Measurements from ENCODE around the gene LPGAT1.

LPGAT1 gene

DNA sequence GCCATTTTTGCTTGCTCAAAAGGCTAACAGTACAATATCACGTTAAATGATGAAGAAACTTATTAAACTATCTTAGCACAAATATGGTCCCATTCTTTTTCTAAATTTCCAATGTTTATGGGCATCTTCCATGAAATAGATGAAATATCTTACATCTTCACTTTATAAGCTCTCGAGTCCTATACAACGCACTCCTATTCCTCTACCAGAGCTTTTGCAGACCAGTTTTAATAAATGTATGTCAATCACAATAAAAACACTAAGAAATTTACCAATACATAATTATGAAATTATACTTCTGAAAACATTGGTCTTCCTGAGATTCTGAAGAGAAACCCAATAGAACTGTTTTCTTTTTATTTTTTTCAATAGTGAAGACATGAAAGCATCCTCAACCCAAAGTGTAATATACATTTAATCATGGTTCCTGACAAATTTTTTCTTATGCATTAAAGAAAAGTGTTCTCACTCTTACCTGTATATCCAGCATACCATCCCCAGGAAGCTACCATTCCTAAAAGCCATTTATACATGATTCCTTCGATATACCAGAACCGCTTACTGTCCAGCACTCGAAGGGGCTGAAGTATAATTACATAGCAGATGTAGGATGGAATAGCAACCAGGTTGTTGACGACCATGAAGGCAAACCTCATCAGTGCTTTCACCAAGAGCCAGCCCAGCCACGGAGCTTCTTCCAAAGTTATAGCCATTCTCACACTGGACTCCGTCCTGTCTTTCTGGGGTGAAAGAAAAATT is 1.8 kb downstream of the LPGAT1 start:
- DNase-seq (ENCODE audit: low read depth): peak; percentile 20

DNA sequence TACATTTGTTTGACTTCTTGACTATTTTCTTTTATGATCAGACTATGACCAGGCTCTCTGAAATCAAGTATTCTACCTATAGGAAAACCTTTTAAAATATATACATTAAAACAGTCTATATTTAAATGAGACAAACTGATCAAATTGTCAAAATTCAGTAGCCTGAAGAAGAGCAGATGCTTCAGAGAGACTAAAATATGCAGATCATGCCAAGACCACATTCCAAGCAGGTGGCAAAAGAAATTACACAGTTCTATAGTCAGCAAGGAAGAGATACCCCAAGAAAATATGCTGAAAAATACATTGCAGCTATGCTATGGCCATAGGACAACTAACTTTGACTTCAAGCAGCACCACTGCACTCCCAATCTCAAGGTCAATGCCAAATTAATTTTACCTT is 3.5 kb downstream of the LPGAT1 start:
- no peak for DNase-seq (ENCODE audit: low read depth)

DNA sequence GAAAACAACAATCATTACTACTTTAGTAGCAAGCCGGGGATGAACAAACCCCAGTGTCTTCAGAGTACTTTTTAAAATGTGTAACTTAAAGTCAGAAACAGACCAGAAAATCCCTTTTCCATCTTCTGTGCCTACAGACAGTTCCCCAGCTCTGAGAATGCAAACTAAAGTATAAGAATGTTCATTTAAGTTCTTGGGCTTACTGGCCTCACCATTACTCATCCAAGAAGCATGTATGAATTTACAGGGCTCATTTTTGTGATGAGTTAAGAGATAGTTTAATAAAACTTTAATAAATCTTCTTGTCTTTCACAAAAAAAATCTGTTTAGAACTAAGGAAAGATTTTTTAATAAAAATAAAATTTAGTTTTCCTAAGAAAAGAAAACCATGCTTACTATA is 4.6 kb downstream of the LPGAT1 start:
- peak; percentile 87 for DNase-seq (ENCODE audit: low read depth)

DNA sequence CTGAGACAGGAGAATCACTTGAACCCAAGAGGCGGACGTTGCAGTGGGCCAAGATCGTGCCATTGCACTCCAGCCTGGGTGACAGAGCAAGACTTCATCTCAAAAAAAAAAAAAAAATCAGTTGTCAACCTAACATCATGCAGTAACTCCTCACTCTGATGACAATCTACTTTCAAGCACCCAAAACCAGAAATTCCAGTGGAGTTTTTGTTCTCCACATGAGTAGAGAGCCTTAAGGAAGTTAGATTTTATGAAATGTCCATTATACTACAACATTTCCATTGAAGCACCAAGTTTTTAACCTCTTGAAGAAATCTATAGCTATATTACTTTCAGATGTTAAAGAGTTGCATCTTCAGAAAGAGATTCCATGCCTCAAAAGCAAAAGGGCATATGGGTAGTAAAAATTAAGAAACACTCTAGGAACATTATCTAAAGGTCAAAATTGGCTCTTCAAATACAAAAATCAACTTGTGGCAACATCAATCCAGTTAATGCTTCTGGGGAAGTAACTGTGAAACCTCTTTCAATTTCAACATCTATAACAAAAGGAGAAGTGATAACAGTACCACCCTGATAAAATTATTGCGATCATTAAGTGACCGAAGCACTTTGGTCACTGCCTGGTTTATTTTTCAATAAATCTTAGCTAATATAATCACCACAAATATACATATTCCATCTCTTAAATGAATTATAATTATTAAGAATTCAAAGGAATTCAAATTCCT is 7.7 kb downstream of the LPGAT1 start:
- no peak for DNase-seq (ENCODE audit: low read depth)

DNA sequence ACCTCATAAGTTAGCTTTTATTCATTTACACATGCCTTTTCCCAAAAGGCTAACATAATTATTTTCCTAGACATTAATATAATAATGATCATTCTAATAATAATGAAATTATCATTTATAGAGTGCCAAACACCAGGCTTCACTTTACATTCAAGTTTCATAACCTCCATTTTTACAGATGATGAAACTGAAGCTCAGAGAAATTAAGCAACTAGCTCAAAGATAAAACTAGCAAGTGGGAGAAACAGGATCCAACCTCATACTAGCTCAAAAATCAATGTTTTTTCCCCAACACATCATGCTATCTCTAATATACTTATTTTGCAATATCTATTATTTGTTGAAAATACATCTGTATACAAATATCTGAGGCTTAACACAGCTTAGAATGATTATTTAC is 14.0 kb downstream of the LPGAT1 start:
- DNase-seq (ENCODE audit: low read depth): no peak

DNA sequence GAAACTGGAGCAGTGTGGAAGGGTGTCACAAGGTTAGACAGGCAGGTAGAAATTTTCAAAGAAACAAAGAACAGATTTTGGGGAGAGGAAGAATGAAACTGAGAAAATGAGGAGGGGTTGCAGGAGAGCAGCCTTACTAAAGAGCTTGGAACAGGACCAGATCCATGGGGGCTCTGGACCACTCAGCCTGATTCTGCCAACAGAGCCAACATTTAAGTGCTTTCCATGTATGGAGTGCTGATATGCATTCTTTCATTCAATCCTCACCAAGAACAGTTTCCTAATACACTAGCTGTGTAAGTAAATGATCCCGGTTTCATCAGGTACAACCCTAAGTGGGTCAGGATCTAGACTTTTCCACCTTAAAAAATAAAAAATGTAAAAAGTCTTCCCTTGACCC is 16.2 kb downstream of the LPGAT1 start:
- DNase-seq (ENCODE audit: low read depth): no peak

DNA sequence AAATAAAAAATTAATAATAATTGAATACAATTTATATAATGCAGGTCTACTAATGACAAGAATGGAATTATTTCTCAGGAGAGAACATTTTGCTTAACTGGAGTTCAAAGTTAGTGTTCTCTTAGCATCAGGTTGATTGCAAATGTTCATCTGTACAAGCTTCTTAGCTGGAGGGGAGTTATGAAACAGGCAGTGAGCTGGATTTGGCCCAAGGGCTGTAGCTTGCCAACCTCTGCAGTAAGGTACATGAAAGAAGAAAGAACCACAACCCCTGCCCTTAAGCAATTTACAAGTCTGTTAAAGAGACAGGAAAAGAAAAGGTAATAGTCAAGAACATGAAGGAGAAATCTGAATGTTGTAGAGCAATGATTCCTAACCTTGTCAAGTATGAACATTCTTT is 17.0 kb downstream of the LPGAT1 start:
- DNase-seq (ENCODE audit: low read depth): peak; percentile 89

DNA sequence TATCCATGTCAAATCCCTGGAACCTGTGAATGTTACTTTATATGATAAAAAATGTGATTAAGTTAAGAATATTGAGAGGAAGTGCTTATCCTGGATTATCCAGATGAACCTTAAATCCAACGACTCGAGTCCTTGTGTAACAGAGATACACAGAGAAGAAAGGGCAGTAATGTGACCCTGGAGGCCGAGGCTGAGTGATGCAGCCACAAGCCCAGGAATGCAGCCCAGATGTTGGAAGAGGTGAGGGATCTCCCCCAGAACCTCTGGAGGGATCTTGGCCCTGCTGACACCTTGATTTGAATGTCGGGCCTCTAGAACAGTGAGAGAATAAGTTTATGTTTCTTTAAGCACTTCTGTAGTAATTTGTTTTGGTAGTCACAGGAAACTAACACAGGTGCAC is 18.0 kb downstream of the LPGAT1 start:
- DNase-seq (ENCODE audit: low read depth): no peak

DNA sequence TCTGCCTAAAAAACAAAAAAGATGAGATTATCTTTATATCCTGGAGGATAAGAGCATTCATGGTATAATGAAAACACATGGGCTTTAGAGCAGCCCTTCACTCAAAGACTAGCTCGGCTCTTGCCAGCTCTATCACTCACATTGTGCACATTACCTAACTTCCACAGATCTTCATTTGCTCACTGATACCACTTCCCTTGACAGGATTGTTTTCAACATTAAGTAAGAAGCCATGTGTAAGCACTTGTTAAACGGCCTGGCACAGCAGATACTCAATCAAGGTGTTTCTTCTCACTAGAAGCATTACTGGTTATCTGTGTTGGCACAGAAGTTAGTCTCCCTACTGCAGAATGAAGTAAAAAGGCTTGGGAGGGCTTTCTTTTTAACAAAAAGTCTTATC is 18.7 kb downstream of the LPGAT1 start:
- no peak for DNase-seq (ENCODE audit: low read depth)

DNA sequence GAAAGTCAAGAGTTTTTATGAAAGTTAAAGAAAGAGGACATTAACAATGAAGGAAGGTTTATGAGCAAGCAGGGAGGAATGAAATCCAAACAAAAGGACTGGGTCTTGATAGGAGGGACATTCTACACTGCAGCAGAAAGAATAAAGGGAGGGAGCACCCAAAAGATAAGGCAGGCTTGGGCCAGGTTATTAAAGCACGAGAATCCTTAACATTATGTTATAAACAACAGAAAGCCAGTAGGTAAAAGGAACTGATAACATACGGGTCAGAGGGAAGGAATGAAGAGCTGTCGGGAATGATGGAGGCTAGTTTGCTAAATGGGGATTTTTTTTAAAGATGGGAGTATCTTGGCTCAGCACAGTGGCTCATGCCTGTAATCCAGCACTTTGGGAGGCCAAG is 19.4 kb downstream of the LPGAT1 start:
- no peak for DNase-seq (ENCODE audit: low read depth)

DNA sequence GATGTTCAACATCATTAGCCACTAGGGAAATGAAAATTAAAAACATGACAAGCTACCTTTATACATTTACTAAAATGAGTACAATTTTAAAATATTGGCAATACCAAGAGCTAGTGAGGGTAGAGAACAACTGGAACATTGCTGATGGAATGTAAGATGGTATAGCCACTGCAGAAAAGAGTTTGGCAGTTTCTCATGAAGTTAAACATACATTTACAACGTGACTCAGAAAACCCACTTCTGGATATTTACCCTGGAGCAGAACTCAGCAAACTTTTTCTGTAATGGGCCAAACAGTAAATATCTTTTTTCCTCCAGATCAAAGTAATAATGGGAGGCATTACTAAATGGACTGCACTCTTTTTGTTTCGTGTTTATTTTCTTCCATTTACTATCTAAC is 22.1 kb downstream of the LPGAT1 start:
- no peak for DNase-seq (ENCODE audit: low read depth)

DNA sequence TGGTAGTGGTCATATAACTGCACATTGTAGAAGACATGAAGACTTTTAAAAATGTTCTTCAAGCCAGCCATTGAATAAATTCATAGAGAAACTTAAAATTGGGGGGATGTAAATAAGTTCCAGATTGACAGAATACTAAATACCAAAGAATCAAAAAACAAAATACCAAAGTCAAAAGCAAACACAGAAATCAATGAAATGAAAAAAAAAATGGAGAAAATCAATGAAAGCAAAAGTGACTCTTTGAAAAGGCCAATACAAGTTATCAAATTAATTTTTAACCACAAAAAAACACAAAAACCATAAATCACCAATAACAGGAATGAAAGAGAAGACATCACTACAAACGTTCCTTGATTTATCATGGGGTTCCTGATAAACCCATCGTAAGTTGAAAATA is 25.6 kb downstream of the LPGAT1 start:
- no peak for DNase-seq (ENCODE audit: low read depth)

DNA sequence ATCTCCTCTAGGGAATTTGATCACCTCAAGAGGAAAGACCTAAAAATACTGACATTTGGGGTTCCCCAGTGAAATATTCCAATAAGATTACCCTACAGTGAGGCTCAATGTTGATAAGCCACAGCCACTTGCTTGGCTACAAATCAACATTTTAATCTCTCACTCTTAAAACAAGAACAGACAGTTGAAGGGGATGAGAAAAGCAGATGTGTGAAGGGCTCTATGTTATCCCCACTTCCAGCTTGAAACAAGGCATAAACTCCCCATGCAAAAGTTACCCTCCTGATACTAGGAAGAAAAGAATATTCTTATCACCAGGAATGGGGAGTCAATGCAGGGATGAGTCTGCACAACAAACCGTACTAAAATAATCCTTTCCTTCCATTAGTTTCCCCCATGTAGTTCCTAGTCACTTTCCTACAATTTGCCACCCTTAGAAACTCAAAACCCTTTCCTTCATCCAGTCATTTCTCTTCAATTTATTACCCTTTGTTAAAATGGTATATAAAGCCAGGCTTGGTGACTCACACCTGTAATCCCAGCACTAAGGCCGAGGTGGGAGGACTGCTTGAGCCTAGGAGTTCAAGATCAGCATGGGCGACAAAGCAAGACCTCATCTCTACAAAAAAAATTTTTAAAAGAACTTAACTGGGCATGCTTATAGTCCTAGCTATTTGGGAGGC is 29.5 kb downstream of the LPGAT1 start:
- DNase-seq (ENCODE audit: low read depth): no peak

DNA sequence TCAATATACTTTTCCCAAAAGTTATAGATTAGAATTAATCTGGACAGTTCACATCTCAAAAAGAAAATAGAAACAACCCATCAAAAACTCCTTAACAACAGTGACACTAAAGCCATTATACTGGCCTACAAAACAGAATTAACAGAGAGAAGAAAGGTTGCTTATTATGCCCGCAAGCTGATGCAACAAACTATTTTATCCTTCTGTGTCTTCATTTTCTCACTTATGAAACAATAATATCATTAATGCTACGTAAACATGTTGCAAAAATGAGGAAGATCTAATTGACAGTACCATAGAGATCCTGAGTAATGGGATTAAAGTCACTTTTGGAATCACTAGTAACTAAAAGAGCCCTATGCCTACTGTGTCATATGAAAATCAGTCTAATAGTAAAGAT is 32.6 kb downstream of the LPGAT1 start:
- no peak for DNase-seq (ENCODE audit: low read depth)

DNA sequence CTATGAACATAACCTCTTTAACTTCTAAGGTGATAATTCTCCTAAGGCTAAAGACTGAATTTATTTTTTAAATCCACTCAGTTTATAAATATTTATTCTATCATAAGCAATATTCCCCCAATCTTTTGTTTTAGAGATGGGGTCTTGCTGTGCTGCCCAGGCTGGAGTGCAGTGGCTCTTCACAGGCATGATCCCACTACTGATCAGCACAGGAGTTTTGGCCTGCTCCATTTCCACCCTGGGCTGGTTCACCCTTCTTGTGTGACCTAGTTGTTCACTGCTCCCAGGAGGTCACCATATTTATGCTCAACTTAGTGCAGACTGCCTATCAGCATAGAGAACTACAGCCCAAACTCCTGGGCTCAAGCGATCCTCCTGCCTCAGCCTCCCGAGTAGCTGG is 38.6 kb downstream of the LPGAT1 start:
- DNase-seq (ENCODE audit: low read depth): no peak

DNA sequence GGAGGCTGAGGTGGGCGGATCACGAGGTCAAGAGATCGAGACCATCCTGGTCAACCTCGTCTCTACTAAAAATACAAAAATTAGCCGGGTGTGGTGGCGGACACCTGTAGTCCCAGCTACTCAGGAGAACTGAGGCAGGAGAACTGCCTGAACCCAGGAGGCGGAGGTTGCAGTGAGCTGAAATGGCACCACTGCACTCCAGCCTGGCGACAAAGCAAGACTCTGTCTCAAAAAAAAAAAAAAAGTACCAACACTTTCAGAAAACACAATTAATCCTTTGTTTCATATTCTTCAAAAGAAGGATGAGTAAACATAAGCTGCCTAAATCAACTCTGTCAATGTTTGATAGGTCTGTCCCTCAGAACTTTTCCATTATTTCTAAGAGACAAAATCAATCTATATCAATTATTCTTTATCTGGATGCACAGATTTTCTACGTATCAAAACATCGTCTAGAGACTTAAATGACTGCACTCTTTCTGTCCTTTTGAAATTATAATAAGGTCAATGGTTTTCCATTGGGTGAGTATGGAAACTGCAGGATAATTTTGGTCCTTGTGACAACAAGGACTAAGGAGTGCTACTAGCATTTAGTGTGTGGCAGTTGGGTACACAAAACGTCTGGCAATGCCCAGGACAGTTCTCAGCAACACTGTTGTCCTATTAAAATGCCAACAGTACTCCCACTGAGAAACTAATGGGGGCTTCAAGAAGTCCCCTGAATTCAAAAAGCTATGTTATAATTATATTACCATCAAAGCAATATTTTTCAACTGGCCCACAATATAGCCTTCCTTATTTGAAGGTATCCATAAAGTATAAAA is 40.7 kb downstream of the LPGAT1 start:
- no peak for DNase-seq (ENCODE audit: low read depth)

DNA sequence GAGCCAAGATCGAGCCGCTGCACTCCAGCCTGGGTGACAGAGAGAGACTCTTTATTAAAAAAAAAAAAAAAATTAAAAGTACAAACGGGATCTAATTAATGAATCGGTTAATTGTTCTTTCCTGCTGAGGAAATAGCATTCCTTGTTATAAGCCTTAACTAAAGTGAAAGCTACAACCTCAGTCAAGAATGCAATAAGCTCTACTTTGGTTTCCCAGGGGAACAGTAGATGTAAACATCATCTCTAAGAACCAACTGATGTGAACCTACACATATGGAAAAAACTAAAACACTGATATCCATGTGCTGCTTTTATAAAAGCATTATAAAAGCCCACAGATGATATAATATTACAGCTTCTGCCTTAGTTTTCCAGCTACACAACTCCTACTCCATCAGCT is 41.9 kb downstream of the LPGAT1 start:
- peak; percentile 60 for DNase-seq (ENCODE audit: low read depth)

DNA sequence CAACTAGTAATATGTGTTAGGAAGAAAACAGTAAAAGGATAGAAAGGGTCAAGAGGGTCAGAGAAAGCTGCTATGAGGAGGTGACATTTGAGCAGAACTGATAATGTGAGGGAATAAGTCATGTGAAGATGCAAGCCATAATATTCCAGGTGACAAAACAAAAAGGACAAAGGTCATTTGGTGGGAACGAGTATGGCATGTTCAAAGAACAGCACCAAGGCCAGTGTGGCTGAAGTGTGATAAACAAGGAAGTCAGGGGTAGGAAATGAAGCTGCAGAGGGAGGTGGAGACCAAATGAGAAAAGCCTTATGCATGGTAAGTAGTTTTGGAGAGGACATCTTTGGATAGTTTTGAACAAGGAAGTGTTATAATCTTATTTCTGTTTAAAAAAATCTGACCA is 46.7 kb downstream of the LPGAT1 start:
- DNase-seq (ENCODE audit: low read depth): peak; percentile 2

DNA sequence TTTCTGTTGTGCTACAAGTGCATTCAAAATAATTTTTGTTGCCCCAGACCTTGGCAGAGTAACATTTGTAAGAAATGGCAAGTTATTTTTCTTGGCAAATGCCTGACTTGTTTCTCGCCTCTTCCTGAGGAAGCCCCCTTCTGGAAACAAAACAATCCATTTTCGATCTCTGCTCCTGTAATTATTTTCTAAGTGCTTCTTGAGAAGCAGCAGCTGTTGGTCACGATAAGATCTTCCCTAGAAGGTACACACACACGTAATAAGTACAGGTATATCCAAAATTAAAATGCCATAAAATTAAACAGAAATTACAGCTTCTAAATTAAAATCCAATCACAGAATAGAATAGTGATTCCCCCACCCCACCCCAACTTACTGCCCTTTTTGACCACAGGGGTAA is 47.3 kb downstream of the LPGAT1 start:
- DNase-seq (ENCODE audit: low read depth): no peak

DNA sequence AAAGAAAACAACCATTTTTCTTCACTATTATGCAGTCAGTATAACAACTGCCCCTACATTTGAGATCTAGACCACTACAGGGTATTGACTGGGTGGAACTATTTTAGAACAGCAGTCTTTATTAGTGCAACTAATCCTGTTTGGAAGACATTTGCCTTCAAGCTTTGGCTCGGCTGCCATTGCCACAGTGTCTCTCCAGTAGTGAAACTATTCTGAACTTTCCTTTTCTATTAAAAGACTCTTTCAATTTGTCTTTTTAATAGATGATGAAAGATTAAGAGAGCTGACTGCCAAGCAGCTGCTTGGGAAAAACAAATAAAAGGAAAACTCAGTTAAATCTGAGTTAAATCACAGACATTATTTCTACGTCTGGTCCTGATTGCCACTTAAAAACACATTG is 49.3 kb downstream of the LPGAT1 start:
- no peak for DNase-seq (ENCODE audit: low read depth)

DNA sequence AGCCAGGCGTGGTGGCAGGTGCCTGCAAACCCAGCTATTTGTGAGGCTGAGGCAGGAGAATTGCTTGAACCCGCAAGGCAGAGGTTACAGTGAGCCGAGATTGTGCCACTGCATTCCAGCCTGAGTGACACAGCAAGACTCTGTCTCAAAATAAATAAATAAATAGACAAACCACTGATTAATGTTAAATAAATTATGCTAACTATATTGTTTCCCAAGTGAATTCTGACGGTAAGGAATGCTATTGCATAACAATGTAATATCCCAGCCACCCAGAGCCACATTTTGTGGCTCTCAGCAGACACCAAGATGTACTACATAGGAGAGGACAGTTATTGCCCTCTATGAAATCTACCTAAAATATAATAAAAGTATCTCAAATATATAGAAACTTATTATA is 55.4 kb downstream of the LPGAT1 start:
- DNase-seq (ENCODE audit: low read depth): no peak

DNA sequence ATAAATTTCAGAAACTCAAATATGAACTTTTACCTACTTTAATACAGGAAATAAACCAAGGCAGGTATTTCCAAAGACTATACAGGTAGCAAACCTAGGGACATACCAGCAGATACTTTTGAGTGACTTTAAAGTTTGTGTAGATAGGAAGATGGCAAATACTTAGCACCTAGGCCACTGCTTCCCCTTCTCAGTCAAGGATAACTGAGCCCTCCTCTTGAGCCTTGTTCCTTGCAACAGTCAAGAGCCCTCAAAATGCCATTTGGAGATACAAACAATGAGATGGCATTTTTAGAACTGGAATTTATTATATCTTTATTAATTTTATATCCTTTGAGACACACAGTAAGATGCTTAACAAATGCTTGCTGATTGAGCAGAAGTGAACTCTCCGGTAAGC is 65.9 kb downstream of the LPGAT1 start:
- DNase-seq (ENCODE audit: low read depth): no peak

Data from iris pigment epithelial cell (primary cell).